ENCODE results near the gene LRP1.

GRCh38 chr12:57234571-57235016 lies 106.3 kb downstream of the LRP1 start:
- TF ChIP-seq REST (IDR thresholded peaks at IDR 0.05; ENCODE audit: insufficient read depth in 1 of 2, low read depth in 2 of 2, low read length in 2 of 2) (no peak), TAF1 (IDR thresholded peaks at IDR 0.05; ENCODE audit: borderline replicate concordance, insufficient read depth, low read length) (no peak)

Measured in PFSK-1 (cell line).